NOMO-1 treated with DMSO at 0.1 percent for 48 hours (cell line): ENCODE measurements around the gene APOBEC4.
A peak's percentile ranks its signal among the peaks of the same experiment; 100 is the strongest.

Experiments
- DNase-seq: peaks from one replicate; lab custom pipeline; 2025; ENCODE audit not compliant: unreplicated experiment; lab: John Stamatoyannopoulos, UW

APOBEC4 gene

DNA sequence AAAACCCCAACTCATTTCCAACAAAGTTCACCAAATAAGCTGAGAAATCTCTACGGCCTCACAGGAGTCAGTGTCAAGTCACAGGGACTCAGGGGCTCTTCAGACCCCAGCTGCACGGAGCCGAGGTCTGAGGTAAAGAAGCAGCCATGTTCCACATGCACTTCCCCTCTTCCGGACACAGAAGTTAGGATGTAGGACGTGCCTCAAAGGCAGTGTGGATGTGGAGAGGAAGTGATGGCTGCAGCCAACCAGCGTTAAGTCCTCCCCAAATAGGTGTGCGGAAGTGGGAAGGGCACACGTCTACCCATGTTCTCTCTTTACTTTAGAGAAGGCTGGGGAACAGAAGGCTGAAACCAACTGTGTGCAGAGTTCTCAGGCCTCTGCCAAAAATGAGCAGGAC is 48.3 kb downstream of the APOBEC4 start:
- peak; percentile 85 for DNase-seq

DNA sequence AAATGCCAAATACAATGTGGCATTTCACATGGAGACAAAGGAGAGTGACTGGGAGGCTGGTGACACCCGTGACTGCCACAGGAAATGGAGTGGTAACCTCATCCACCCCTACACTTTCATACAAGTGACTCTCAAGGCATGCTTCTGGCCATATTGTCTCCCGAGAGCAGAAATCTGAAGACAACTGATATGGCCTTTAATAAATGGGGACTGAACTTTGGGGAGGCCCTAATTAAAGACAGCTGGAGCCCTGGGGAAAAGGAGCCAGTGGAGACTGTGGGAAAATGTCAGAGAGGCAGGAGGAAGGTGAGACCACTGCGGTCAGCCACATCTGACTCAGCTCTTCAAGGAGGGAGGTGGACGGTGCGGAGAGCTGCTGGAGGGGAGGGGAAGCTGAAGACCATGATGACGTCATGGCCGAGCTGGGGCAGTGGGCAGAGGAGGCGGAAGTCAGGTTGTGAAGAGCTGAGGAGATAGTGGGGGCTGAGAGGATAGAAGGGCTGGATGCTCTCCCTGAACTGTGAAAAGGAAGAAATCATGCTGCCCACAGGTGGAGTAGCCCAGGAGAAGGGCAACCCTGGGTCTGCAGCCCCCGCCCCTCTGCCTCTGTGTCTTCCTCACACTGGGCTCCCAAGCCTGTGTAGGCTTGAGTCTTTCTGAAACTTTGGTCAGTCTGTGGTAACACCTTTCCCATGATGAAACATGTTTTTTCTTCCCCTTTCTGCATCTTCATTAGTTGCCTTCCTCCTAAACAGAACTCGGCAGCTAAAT is 48.9 kb downstream of the APOBEC4 start:
- DNase-seq: peak; percentile 85

DNA sequence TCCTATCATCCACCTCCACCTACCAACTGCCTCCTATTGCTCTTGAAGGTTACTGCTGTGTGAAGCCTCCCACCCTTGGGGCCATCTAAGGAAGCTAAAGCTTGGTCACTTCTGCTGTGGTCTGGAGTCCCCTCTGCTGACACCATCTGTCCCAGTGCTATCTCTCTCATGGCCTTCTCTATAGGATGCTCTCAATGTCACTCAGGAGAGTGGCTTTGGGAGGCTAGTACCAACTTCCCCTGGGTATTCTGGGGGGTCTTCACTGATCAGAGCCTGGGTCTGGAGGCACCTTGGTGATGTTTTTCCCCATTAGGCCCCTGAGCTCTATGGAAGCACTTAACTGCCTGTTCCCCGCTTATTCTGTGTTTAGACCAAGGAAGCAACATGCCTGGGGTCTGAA is 50.6 kb downstream of the APOBEC4 start:
- DNase-seq: no peak

DNA sequence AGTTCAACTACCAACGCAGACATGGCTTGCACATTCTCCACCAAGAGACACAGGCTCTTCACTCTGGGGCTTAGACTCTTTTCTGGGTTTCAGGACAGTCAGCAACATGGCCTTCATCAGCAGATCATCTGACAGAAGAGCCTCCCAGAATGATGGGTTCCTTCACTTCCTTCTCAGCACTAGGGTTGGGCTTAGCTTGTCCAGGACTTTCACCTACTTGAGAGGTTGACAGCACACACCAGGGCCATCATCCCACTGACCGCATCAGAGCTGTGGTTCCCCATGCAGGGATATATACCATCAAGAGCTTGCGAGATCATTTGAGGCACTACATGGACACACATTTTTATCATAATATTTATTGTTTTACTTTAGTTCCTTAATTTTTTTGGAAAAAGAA is 52.5 kb downstream of the APOBEC4 start:
- DNase-seq: no peak

DNA sequence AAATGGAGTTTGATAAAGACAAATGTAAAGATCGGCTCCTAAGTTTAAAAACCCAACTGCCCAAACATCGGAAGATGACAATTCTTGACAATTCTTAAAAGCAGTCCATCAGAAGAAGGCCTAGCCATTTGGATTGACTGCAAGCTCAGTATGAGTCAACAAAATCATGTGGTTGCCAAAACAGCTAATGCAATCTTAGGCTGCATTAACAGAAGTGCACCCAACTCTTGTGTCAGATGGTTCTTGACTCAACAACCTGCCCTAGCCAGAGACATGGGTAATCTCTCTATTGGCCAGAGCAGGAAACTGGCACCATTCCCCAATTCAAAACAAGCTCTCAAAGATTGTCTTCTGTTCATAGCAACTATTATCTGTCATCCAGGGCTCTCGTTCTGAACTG is 53.0 kb downstream of the APOBEC4 start:
- DNase-seq: peak; percentile 58

DNA sequence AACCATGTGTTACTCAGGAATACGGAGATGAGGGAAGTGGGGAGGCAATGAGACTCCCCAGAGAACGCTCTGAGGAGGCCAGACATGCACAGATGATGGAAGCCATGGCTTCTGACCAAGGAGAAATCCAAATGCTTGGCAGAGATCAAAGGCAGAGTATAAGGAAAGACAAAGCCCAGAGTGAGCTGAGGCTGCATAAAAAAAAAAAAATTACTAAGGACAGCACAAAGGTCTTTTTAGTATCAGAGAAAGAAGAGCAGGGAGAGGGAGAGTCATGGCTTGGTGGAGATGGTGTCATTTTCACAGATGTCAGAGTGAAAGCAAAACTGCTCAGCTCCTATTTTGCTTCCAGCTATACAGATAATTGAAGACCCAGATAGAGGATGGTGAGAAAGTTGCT is 54.7 kb downstream of the APOBEC4 start:
- no peak for DNase-seq

DNA sequence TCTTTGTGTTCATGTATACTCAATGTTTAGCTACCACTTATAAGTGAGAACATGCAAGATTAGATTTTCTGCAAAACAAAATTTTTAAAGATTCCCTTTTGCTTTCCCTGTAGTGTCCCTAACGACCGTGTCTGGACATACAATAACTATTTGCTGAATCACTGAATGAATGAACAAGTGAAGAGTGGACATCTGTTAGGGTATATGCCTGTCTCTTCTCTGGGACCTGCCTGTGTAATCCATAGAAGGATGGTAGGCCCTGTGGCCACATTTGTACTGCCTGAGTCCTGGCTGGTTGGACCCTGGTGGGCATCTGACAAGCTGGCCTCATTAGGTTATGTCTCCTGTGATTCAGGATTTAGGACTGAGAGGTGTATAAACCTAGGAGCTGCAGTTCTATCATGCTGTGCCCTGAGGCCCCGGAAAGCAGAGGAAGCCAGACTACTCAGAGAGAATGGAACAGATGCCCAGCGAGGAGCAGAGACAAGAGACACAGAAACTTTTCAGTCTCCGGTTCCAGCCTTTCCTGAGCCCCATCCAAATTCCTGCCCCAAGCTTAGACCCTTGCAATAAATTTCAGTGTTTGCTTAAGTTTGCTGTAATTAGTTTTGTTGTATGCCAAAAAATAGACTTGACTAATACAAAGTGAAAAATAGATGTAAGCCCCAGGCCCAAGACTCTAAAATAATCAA is 55.3 kb downstream of the APOBEC4 start:
- DNase-seq: no peak

DNA sequence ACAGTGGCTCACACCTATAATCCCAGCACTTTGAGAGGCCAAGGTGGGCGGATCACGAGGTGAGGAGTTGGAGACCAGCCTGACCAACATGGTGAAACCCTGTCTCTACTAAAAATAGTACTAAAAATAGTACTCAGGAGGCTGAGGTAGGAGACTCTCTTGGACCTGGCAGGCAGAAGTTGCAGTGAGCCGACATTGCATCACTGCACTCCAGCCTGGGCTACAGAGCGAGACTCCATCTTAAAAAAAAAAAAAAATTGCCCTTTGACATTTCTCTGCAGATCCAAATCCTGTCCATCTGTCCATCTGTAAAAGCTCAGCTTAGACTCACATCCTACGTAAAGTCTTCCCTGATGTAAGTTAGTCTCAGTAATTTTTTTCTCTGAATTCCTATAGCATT is 56.6 kb downstream of the APOBEC4 start:
- DNase-seq: no peak
